Pancreas (tissue), 10 donors: ENCODE results near the gene POP7. TPM values are rescaled to one million over a fixed set of nuclear protein-coding genes. Genes with fewer than 3 reads are reported as not detected.

Experiments
- ATAC-seq, 4 donors: fragments of 200-7000 bp; cut with Tn5 transposase; one replicate each; pipeline versions ENCODE4 v1.8.0 to v1.9.1; 2020; ENCODE audit warnings: mild to moderate bottlenecking in 4 of 4, moderate library complexity in 4 of 4
- DNase-seq, 6 donors: peaks; one replicate each; pipeline ENCODE4 v3.0.0-alpha.2; 2020
- FAIRE-seq: peaks from 2 replicates; lab custom pipeline; 2012; peaks lifted over from hg19 to GRCh38; lab: Jason Lieb, UNC
- H3K27ac ChIP-seq, 4 donors: fragments of 200-600 bp; sonication (generic); 1 replicate in 3 of 4; 2 replicates in 1 of 4; pipeline versions ENCODE4 v1.5.0 to v1.8.0; 2020
- H3K27me3 ChIP-seq, 4 donors: fragments of 200-600 bp; one replicate each; pipeline ENCODE4 v1.8.0; 2021
- H3K36me3 ChIP-seq, 3 donors: fragments of 200-600 bp; sonication (generic) in 1 of 3; one replicate each; pipeline versions ENCODE4 v1.5.0 to v1.8.0; 2020 to 2021
- H3K4me1 ChIP-seq, 3 donors: fragments of 200-600 bp; one replicate each; pipeline ENCODE4 v1.8.0; 2021
- H3K4me3 ChIP-seq, 4 donors: fragments of 200-600 bp; sonication (generic) in 2 of 4; one replicate each; pipeline versions ENCODE4 v1.5.0 to v1.8.0; 2020 to 2021
- H3K9me3 ChIP-seq, 4 donors: fragments of 200-600 bp; one replicate each; pipeline ENCODE4 v1.8.0; 2021
- WGBS, 2 donors: extraction: QIAGEN DNeasy Blood & Tissue Kit; methylation state at CpG; one replicate each; pipeline ENCODE4 v1.1.7; 2013; 5-methylcytosine and 5-hydroxymethylcytosine counted together
- intact Hi-C, 3 donors: fragments of 100-400 bp; cut with DNase I; formaldehyde crosslinking; loops; one replicate each; pipeline versions ENCODE4 v1.11.1 to v1.14.2; 2022
- polyA plus RNA-seq, 2 donors: library from polyadenylated mRNA; stranded (reverse); fragments of 200-250 nt; gene quantifications; one replicate each; pipeline ENCODE4 v1.2.3, GENCODE V29; 2013
- total RNA-seq, 6 donors: library from RNA; stranded (reverse); fragmentation: NEBNext Ultra II Directional in 4 of 6; extraction: Animal tissue kit (Norgen Biotek cat#: 25700) in 4 of 6; gene quantifications; one replicate each; pipeline versions ENCODE4 v1.2.1 to v1.2.4, GENCODE V29; 2021 to 2023
- TF ChIP-seq, protein P1 (sequence below), 4 donors: fragments of 200-600 bp; sonication (generic) in 3 of 4; IDR thresholded peaks; one replicate each; pipeline versions ENCODE4 v1.5.0 to v1.8.0; 2021; ENCODE audit warnings: antibody characterized with exemption in 4 of 4
- donor health status: healthy with polysubstance abuse.
- donor health status: DM: no; HTN: no; CAD: no; lungs with moderate emphysema.
- donor health status: DM: no; HTN: no; CAD: no.
- donor health status: control.
- donor health status: control.
- donor health status: Bipolar disorder and iron deficiency.
- donor health status: DM: yes; HTN: yes; CAD: no.
- donor health status: DM: no; HTN: no; CAD: no.
- donor health status: DM: no; HTN: no; CAD: no.
- donor health status: DM: yes; HTN: yes; CAD: no.

Gene POP7
- total and polyA plus RNA-seq, 8 donors = 10.5 to 26.1 (median 16.2) TPM

GRCh38 chr7:100728196-100728595 is 22.3 kb downstream of the POP7 start:
- H3K36me3 ChIP-seq = no peaks in the 10 kb centered on the region
- 83 to 86% methylated on average over 8 of the region's 8 CpGs for WGBS, 2 donors
- no peak overlapping the region for H3K4me3 ChIP-seq
- TF ChIP-seq, protein P1, sequence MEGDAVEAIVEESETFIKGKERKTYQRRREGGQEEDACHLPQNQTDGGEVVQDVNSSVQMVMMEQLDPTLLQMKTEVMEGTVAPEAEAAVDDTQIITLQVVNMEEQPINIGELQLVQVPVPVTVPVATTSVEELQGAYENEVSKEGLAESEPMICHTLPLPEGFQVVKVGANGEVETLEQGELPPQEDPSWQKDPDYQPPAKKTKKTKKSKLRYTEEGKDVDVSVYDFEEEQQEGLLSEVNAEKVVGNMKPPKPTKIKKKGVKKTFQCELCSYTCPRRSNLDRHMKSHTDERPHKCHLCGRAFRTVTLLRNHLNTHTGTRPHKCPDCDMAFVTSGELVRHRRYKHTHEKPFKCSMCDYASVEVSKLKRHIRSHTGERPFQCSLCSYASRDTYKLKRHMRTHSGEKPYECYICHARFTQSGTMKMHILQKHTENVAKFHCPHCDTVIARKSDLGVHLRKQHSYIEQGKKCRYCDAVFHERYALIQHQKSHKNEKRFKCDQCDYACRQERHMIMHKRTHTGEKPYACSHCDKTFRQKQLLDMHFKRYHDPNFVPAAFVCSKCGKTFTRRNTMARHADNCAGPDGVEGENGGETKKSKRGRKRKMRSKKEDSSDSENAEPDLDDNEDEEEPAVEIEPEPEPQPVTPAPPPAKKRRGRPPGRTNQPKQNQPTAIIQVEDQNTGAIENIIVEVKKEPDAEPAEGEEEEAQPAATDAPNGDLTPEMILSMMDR (IDR thresholded peaks at IDR 0.05) = no peak
- ATAC-seq = no peak
- no peak for FAIRE-seq
- H3K9me3 ChIP-seq = no peaks in the 10 kb centered on the region
- no peaks in the 10 kb centered on the region for H3K27me3 ChIP-seq
- intact Hi-C loops = no loop called here
- DNase-seq = no peak
- H3K4me1 ChIP-seq = peaks cover 0 to 14% (median 6%) of the 10 kb centered on the region in 3 donors
- H3K27ac ChIP-seq = no peak overlapping the region

GRCh38 chr7:100730136-100730800 is 24.3 kb downstream of the POP7 start:
- TF ChIP-seq, protein P1 (IDR thresholded peaks at IDR 0.05) = no peak
- no peaks in the 10 kb centered on the region for H3K9me3 ChIP-seq
- ATAC-seq = no peak
- no peaks in the 10 kb centered on the region for H3K27me3 ChIP-seq
- H3K27ac ChIP-seq = no peak overlapping the region
- no peak for FAIRE-seq
- H3K4me1 ChIP-seq = no peaks in the 10 kb centered on the region
- intact Hi-C loops = no loop called here
- H3K36me3 ChIP-seq = no peaks in the 10 kb centered on the region
- H3K4me3 ChIP-seq = no peak overlapping the region
- WGBS, 2 donors = no CpG with 5 or more reads among the region's 3 CpGs
- DNase-seq = no peak

GRCh38 chr7:100731937-100732636 is 26.2 kb downstream of the POP7 start:
- no CpG with 5 or more reads among the region's 11 CpGs for WGBS, 2 donors
- DNase-seq (no peak), FAIRE-seq (no peak), ATAC-seq (no peak)
- H3K27ac ChIP-seq = no peak overlapping the region
- H3K36me3 ChIP-seq = no peaks in the 10 kb centered on the region
- TF ChIP-seq, protein P1 (IDR thresholded peaks at IDR 0.05) = no peak
- intact Hi-C loops = no loop called here
- H3K4me3 ChIP-seq = no peak overlapping the region
- no peaks in the 10 kb centered on the region for H3K27me3 ChIP-seq
- no peaks in the 10 kb centered on the region for H3K4me1 ChIP-seq
- H3K9me3 ChIP-seq = no peaks in the 10 kb centered on the region

DNA sequence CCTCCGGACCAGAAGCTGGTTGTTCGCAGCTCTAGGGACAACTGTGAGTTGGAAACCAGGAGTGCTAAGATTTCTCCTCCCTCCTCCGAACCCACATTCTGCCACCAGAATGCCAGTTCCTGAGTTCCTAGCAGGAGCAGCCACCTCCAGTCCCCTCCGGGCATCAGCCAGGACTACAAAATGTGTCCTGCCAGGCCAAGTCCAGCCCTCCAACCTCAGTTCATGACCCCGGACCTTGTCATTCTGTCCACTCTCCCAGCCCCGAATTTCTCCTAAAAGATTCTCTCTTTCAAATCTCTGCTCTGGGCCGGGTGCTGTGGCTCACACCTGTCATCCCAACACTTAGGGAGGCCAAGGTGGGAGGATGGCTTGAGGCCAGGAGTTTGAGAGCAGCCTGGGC is 29.8 kb downstream of the POP7 start:
- WGBS, 2 donors = no CpG with 5 or more reads among the region's 7 CpGs
- no peak for ATAC-seq

More for the DNA sequence above, 29.8 kb downstream of the POP7 start:
- TF ChIP-seq, protein P1 (IDR thresholded peaks at IDR 0.05) = no peak
- Histone ChIP-seq H3K4me3 (no peak overlapping the region), H3K27me3 (no peaks in the 10 kb centered on the region), H3K4me1 (no peaks in the 10 kb centered on the region), H3K27ac (no peak overlapping the region), H3K36me3 (no peaks in the 10 kb centered on the region), H3K9me3 (no peaks in the 10 kb centered on the region)
- intact Hi-C loops = no loop called here
- no peak for FAIRE-seq
- no peak for DNase-seq
